Spleen (tissue), 11 donors: Measurements from ENCODE around the gene NCAPD3. TPM values are rescaled to one million over a fixed set of nuclear protein-coding genes. Genes with fewer than 3 reads are reported as not detected.

Experiments used
- DNase-seq: peaks from one replicate; pipeline ENCODE4 v3.0.0-alpha.2; 2020
- H3K27ac ChIP-seq, 8 donors: fragments of 200-600 bp; sonication (generic) in 7 of 8; 1 replicate in 4 of 8; 2 replicates in 4 of 8; pipeline versions ENCODE4 v1.5.0 to v1.8.0; 2016 to 2021; ENCODE audit warnings: inconsistent platforms in 4 of 8, mild to moderate bottlenecking in 4 of 8, moderate library complexity in 1 of 8
- H3K27me3 ChIP-seq, 7 donors: fragments of 200-600 bp; sonication (generic) in 6 of 7; replicated peaks in 1 of 7; 1 replicate in 4 of 7; 2 replicates in 3 of 7; pipeline versions ENCODE4 v1.5.0 to v1.8.0; 2016 to 2021; ENCODE audit warnings: inconsistent platforms in 3 of 7, mild to moderate bottlenecking in 1 of 7
- H3K36me3 ChIP-seq, 6 donors: fragments of 200-600 bp; sonication (generic) in 5 of 6; 1 replicate in 4 of 6; 2 replicates in 2 of 6; pipeline versions ENCODE4 v1.5.0 to v1.8.0; 2016 to 2021; ENCODE audit warnings: inconsistent platforms in 2 of 6
- H3K4me1 ChIP-seq, 6 donors: fragments of 200-600 bp; sonication (generic) in 5 of 6; 1 replicate in 3 of 6; 2 replicates in 3 of 6; pipeline versions ENCODE4 v1.5.0 to v1.8.0; 2016 to 2021; ENCODE audit warnings: inconsistent platforms in 3 of 6
- H3K4me3 ChIP-seq, 8 donors: fragments of 200-600 bp; sonication (generic) in 7 of 8; 1 replicate in 4 of 8; 2 replicates in 4 of 8; pipeline versions ENCODE4 v1.5.0 to v1.8.0; 2016 to 2021; ENCODE audit warnings: inconsistent platforms in 4 of 8, mild to moderate bottlenecking in 4 of 8, moderate library complexity in 2 of 8
- H3K9me3 ChIP-seq, 8 donors: fragments of 200-600 bp; sonication (generic) in 7 of 8; 1 replicate in 4 of 8; 2 replicates in 4 of 8; pipeline versions ENCODE4 v1.5.0 to v1.8.0; 2016 to 2021; ENCODE audit warnings: inconsistent platforms in 4 of 8
- POLR2A ChIP-seq, 3 donors: fragments of 450-650 bp; IDR thresholded peaks; one replicate each; pipeline ENCODE4 v1.5.1; 2017; ENCODE audit warnings: antibody characterized with exemption in 3 of 3, mild to moderate bottlenecking in 1 of 3
- POLR2AphosphoS5 ChIP-seq, 3 donors: sonication (generic); formaldehyde crosslinking; IDR thresholded peaks; one replicate each; pipeline ENCODE4 v1.5.1; 2017; ENCODE audit warnings: antibody characterized with exemption in 3 of 3
- WGBS, 5 donors: extraction: QIAGEN DNeasy Blood & Tissue Kit in 3 of 5; methylation state at CpG; one replicate each; pipeline versions ENCODE4 v1.1.5 to v1.1.7; 2013 to 2018; 5-methylcytosine and 5-hydroxymethylcytosine counted together
- intact Hi-C: fragments of 100-400 bp; cut with DNase I; formaldehyde crosslinking; loops from one replicate; pipeline ENCODE4 v1.15.0; 2023; ENCODE audit warnings: low total_unique reads
- polyA plus RNA-seq, 3 donors: library from polyadenylated mRNA; stranded (reverse); fragments of 200-250 nt; gene quantifications; one replicate each; pipeline ENCODE4 v1.2.1, GENCODE V29; 2013
- total RNA-seq, 7 donors: library from RNA; depleted of rRNA in 3 of 7; stranded (reverse); fragments of >200 nt in 3 of 7; fragmentation: NEBNext Ultra II Directional in 4 of 7; extraction: Animal tissue kit (Norgen Biotek cat#: 25700) in 4 of 7; gene quantifications; one replicate each; pipeline versions ENCODE4 v1.1.0 to v1.2.1, GENCODE V29; 2016 to 2021
- TF ChIP-seq, protein P1 (sequence below), 11 experiments: fragments of 200-600 bp in 7 of 11; fragments of 450-650 bp in 4 of 11; sonication (generic) in 4 of 11; IDR thresholded peaks in 8 of 11; conservative IDR thresholded peaks in 3 of 11; 1 replicate in 7 of 11; 2 replicates in 4 of 11; pipeline versions ENCODE4 v1.4.0 to v1.8.0; 2016 to 2021; ENCODE audit warnings: antibody characterized with exemption in 11 of 11, inconsistent platforms in 4 of 11, mild to moderate bottlenecking in 1 of 11
- donor health status: healthy with polysubstance abuse.
- donor health status: DM: no; HTN: no; CAD: no; lungs with moderate emphysema.
- donor health status: DM: no; HTN: no; CAD: no.
- donor health status: Bipolar disorder and iron deficiency.
- donor health status: healthy.
- donor health status: DM: no; HTN: no; CAD: no.
- donor health status: DM: yes; HTN: yes; CAD: no.

NCAPD3 gene
- total and polyA plus RNA-seq, 10 donors, result 3.0 to 33.0 (median 22.1) TPM

DNA sequence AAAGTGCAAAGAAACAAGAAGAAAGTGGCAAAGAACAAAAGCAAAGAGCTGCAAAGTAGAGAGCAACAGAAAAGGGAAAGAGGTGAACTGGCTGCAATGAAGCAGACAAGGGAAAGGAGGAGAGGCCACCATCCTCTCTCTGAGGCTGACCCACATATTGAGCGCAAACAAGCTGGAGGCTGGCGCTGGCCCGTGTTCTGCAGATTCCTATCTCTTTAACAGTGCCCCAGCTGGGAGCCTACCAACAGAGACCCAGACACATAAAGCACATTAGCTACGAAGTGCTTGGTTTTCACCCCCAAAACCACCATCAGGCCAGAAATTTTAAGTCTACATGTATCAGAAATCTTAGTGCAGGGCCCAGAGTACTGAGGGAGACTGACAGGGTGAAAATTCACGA is 17.6 kb downstream of the NCAPD3 start:
- H3K4me3 ChIP-seq, result no peak overlapping the region
- 93 to 100% (median 97%) methylated on average over 5 of the region's 5 CpGs for WGBS, 5 donors
- intact Hi-C loops, result loop anchor here (10.0 kb wide), 1 partner anchor 49 kb away; the partner anchor contains the start of genes ACAD8 and THYN1
- DNase-seq, result no peak
- H3K27ac ChIP-seq, result no peak overlapping the region
- no peak for TF ChIP-seq POLR2AphosphoS5 (IDR thresholded peaks at IDR 0.05)
- H3K36me3 ChIP-seq, result peaks cover 6 to 91% (median 69%) of the 10 kb centered on the region in 6 donors
- H3K9me3 ChIP-seq, result no peaks in the 10 kb centered on the region
- H3K4me1 ChIP-seq, result no peaks in the 10 kb centered on the region
- no peaks in the 10 kb centered on the region for H3K27me3 ChIP-seq

DNA sequence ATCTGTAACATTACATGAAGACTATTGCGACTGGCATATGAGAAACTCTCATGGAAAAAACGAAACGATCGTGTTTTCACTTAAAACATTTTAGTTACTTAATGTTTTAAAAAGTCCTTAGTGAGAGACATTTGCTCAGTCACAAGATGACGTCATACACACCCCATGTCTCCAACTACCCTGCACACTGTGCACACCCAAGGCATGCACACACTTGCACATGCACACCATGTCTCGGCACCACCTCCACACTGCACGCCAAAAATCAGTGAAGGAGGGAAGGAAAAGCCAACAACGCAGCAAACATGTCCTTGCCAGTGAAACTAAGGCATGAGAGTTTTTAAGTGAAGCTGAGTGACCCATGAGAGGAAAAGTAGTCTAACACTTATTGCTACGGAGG is 18.0 kb downstream of the NCAPD3 start:
- DNase-seq, result no peak
- 95 to 96% (median 96%) methylated on average over 9 of the region's 9 CpGs for WGBS, 5 donors
- no peak overlapping the region for H3K4me3 ChIP-seq
- H3K9me3 ChIP-seq, result no peaks in the 10 kb centered on the region
- no peak overlapping the region for H3K27ac ChIP-seq
- peaks cover 6 to 92% (median 68%) of the 10 kb centered on the region in 6 donors for H3K36me3 ChIP-seq
- no peak for TF ChIP-seq POLR2AphosphoS5 (IDR thresholded peaks at IDR 0.05)
- no peak for TF ChIP-seq POLR2A (IDR thresholded peaks at IDR 0.05)
- TF ChIP-seq, protein P1, sequence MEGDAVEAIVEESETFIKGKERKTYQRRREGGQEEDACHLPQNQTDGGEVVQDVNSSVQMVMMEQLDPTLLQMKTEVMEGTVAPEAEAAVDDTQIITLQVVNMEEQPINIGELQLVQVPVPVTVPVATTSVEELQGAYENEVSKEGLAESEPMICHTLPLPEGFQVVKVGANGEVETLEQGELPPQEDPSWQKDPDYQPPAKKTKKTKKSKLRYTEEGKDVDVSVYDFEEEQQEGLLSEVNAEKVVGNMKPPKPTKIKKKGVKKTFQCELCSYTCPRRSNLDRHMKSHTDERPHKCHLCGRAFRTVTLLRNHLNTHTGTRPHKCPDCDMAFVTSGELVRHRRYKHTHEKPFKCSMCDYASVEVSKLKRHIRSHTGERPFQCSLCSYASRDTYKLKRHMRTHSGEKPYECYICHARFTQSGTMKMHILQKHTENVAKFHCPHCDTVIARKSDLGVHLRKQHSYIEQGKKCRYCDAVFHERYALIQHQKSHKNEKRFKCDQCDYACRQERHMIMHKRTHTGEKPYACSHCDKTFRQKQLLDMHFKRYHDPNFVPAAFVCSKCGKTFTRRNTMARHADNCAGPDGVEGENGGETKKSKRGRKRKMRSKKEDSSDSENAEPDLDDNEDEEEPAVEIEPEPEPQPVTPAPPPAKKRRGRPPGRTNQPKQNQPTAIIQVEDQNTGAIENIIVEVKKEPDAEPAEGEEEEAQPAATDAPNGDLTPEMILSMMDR (IDR thresholded peaks at IDR 0.05 in 8 of 11, conservative IDR thresholded peaks at IDR 0.05 in 3 of 11), result no peak
- H3K27me3 ChIP-seq, result no peaks in the 10 kb centered on the region
- intact Hi-C loops, result loop anchor here (10.0 kb wide), 1 partner anchor 49 kb away; the partner anchor contains the start of genes ACAD8 and THYN1
- H3K4me1 ChIP-seq, result no peaks in the 10 kb centered on the region

DNA sequence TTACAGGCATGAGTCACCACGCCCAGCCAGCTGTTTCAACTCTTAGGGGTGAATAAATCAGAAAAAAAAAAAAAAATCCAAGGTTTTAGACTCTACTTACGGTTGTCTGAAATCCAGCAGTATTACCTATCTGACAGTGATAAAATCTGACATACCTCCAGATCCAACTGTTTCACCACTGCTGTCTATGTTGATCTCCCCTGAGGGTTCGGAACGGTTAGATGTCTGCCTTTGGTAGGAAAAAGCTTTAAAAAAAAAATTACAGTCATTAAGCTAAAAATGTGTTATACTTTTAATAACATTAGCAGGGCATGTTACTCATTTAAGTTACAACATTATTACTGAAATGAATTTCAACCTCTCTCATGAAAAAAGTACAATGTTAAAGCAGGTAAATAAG is 21.1 kb downstream of the NCAPD3 start:
- 95 to 99% (median 97%) methylated on average over 4 of the region's 4 CpGs for WGBS, 5 donors
- DNase-seq, result no peak

DNA sequence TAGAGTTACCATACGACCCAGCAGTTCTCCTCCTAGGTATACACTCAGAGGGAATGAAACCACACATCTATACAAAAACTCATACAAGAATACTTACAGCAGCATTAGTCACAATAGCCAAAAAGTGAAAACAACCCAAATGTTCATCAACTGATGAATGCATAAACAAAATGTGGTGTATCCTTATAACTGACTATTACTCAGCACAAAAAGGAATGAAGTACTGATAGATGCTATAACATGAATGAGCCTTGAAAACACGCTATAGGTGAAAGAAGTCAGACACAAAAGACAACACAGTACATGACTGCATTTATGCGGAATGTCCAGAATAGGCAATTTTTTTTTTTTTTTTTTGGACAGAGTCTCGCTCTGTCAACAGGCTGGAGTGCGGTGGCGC is 23.1 kb downstream of the NCAPD3 start:
- Histone ChIP-seq H3K4me1 (no peaks in the 10 kb centered on the region), H3K9me3 (no peaks in the 10 kb centered on the region), H3K27me3 (no peaks in the 10 kb centered on the region), H3K27ac (no peak overlapping the region), H3K4me3 (no peak overlapping the region), H3K36me3 (peaks cover 4 to 100% (median 47%) of the 10 kb centered on the region in 6 donors)
- no peak for DNase-seq
- intact Hi-C loops, result loop anchor here (10.0 kb wide), 1 partner anchor 54 kb away; the partner anchor contains the start of genes ACAD8 and THYN1
- TF ChIP-seq POLR2AphosphoS5 (IDR thresholded peaks at IDR 0.05) (no peak), POLR2A (IDR thresholded peaks at IDR 0.05) (no peak)
- TF ChIP-seq, protein P1 (IDR thresholded peaks at IDR 0.05 in 8 of 11, conservative IDR thresholded peaks at IDR 0.05 in 3 of 11), result no peak
- WGBS, 5 donors, result 93 to 99% (median 96%) methylated on average over 6 of the region's 6 CpGs

More for the DNA sequence above, 21.1 kb downstream of the NCAPD3 start:
- TF ChIP-seq, protein P1 (IDR thresholded peaks at IDR 0.05 in 8 of 11, conservative IDR thresholded peaks at IDR 0.05 in 3 of 11), result no peak
- TF ChIP-seq POLR2A (IDR thresholded peaks at IDR 0.05) (no peak), POLR2AphosphoS5 (IDR thresholded peaks at IDR 0.05) (no peak)
- no peak overlapping the region for H3K27ac ChIP-seq
- H3K36me3 ChIP-seq, result peaks cover 6 to 92% (median 52%) of the 10 kb centered on the region in 6 donors
- intact Hi-C loops, result loop anchor here (10.0 kb wide), 1 partner anchor 52 kb away; the partner anchor contains the start of genes ACAD8 and THYN1
- no peaks in the 10 kb centered on the region for H3K9me3 ChIP-seq
- H3K4me1 ChIP-seq, result no peaks in the 10 kb centered on the region
- H3K27me3 ChIP-seq, result no peaks in the 10 kb centered on the region
- H3K4me3 ChIP-seq, result no peak overlapping the region
